ENCODE results near the gene TNFSF8.

TNFSF8 gene

DNA sequence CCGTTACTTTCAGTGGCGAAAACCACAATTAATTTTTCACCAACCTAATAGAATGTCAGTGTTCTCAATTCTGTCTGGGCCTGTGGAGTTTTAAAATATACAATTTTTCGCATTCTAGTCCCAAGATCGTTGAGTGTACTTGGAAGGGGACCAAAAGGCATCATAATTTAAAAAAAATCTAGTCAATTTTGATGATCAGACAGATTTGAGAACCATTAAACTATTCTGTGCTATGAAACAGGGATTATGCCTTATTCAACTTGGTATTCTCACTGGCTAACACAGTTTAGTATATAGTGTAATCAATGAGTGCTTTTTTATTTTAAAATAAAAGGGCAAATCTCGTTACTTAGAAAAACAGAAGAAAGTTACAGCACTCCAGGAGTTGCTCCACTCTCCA is 63.1 kb downstream of the TNFSF8 start:
- no peak for DNase-seq (ENCODE audit: low read depth)

DNA sequence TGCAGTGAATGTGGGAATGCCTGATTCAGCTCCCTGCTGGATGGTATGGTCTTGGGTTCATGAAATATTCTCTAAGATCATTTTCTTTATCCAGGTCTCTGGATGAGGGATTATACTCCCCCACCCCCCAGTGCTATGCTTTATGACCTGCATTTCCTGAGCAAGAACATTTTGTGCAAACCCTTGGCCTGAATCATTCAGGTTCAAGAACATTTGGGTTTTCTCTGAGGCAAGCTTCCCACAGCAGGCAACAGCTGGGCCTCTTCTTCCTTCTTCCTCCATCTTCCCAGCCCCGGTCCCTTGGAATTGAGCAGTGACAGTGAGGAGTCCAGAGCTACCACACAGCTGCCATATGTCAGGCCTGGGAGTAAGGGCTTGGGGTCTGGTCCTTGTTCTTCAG is 65.9 kb downstream of the TNFSF8 start:
- DNase-seq (ENCODE audit: low read depth): no peak

GRCh38 chr9:114861922-114862605 is 68.3 kb downstream of the TNFSF8 start:
- no peak for DNase-seq (ENCODE audit: low read depth)

DNA sequence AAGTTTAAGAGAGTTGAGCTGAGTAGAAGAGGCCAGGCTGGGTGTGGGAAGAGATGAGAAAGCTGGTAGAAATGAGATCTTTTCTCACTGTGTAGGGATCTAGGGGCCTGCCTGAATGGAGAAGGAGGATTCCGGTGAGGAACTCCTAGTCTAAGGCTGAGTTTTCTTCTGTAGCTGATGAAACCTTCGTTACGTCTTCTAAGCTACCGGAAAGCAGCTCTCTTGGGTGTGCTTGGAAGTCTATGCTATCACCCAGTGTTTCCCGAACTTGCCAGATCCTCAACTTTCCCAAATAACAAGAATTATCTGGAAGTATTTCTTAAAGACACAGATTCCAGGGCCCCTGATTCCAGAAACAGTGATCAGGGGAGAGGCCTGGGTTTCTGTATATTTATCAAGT is 69.1 kb downstream of the TNFSF8 start:
- no peak for DNase-seq (ENCODE audit: low read depth)

DNA sequence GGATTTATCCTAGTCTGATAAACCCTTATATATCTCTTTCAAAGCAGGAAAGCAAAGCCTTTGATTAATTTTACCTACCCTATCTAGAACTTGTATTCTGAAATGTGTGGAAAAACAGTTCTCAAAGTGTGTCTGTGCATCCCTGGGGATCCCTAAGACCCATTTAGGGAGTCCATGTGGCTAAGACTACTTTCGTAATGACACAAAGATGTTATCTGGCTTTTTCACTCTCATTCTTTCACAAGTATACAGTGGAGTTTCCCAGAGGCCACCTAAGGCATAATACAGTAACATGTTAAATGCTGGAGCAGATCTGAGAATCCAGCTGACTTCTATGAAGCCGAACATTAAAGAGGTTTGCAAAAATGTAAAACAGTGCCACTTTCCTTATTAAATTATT is 70.2 kb downstream of the TNFSF8 start:
- DNase-seq (ENCODE audit: low read depth): no peak

DNA sequence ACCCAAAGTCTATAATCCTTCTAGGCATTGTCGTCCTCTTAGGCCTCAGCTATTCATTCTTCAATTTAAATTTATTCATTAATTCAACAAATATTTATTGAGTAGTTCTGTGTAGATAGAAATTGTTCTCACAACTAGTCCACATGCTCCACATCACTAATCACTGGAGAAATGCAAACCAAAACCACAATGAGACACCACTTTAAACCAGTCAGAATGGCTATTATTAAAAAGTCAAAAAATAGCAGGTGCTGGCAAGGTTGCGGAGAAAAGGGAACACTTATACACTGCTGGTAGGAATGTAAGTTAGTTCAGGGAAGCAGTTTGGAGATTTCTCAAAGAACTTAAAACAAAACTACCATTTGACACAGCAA is 73.5 kb downstream of the TNFSF8 start:
- DNase-seq (ENCODE audit: low read depth): no peak

- peak; percentile 84 for DNase-seq (ENCODE audit: low read depth)
These were observed 74.0 kb downstream of the TNFSF8 start for GRCh38 chr9:114856215-114856941.

GRCh38 chr9:114855488-114855887 is 74.9 kb downstream of the TNFSF8 start:
- DNase-seq (ENCODE audit: low read depth): no peak

DNA sequence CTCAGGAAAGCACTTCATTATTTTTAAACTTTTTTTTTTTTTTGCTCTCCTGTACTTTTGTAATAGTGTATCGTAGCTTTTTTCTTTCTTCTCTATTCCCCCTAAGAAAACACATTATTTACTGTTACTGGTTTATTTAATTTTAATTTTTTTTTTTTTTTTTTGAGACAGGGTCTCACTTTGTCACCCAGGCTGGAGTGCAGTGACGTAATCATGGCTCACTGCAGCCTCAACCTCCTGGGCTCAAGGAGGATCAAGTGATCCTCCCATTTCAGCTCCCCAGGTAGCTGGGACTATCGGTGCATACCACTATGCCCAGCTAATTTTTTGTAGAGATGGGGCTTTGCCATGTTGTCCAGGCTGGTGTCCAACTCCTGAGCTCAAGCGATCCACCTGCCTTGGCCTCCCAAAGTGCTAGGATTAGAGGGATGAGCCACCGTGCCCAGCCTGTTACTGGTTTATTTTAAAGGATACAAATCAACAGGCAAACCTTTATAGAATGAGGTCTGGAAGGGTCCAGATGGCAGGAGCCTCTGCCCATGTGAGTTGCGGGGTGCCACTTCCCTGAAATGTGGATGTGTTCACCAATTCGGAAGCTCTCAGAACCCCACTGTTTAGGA is 75.5 kb downstream of the TNFSF8 start:
- DNase-seq (ENCODE audit: low read depth): no peak

GRCh38 chr9:114853071-114853855 is 77.1 kb downstream of the TNFSF8 start:
- DNase-seq (ENCODE audit: low read depth): no peak

DNA sequence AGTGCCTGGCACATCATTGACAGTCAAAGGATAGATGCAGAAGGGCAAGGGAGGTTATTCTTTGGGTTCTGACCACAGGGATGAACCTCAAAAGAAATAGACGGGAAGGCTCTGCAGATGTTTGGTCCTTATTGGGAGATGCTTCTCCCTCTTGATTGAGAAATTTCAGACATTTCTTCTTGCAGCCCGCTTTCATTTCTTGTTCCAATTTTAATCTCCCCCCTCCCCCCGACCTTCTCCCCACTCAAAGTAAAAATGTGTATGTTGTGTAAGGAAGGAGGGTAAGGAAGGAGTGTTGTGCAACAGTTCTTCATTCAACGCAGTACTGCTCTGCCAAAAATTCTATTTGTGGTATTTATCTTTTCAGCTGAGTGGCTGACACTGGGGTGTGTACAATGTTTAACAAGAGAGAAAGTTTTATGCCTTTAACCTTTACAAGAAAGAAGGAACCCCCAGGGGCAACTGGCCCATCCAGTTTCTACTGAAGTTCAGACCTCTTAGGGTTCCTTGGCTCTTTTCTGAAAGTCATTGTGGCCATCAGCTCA is 78.3 kb downstream of the TNFSF8 start:
- no peak for DNase-seq (ENCODE audit: low read depth)

- DNase-seq (ENCODE audit: low read depth): no peak
These were observed 79.1 kb downstream of the TNFSF8 start for GRCh38 chr9:114851306-114851705.

Data from GM04504 (cell line).